Measurements from ENCODE around the gene EXOC6B. TPM values are rescaled to one million over a fixed set of nuclear protein-coding genes. Genes with fewer than 3 reads are reported as not detected.

Gene EXOC6B
- polyA plus RNA-seq, 1 donor = 11.5 TPM

DNA sequence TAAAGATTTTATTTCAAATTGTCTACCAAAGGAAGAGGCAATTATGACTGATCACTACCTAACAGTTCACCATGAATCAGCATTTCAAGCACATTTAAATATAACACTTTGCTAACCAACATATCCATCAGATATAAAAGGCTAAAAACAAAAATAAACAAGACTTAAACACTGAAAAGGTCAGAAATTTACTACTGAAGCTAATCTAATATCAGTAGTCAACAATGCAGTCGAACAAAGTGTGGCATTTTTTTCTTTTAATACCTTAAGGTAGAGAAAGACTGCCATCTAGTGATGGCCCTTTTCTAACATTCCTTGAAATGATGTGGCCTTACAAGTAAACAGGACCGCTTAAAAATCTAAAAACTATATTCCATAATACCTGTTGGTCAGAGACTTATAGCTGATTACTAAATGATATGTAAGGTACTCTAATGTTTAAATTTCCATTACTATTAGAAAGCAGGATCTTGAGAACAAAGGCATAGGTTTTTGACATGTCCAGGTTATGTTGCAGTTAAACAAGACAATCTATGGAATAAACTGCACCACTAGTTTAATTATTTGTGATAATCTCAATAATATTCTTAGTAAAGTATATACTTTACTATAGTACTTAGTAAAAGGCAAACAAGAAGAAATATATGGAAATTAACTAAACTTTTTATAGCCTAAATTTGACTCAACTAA is 80.0 kb downstream of the EXOC6B start:
- H3K4me3 ChIP-seq (ENCODE audit: low read length) = no peak overlapping the region
- WGBS (ENCODE audit: insufficient coverage, low lambda C conversion rate) = 10% methylated on average over 2 of the region's 2 CpGs
- DNase-seq = peak; percentile 37 to 64

DNA sequence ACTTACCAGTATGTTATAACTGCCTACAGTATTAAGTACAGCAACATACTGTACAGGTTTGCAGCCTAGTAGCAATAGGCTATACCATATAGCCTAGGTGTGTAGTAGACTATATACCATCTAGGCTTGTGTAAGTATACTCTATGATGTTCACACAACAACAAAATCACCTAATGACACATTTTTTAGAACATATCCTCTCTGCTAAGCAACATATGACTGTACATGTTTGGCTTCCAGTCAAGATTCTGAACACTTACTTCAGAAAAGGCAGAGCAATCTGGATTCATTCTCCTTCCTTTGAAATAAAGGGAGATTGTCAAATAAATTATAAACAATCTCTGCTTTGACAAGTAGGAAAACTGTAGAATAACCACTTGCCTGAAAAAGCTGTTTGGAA is 81.8 kb downstream of the EXOC6B start:
- DNase-seq = no peak
- H3K9me3 ChIP-seq (ENCODE audit: control insufficient read depth, low read depth, low read length) = no peaks in the 10 kb centered on the region
- no peak overlapping the region for H3K4me3 ChIP-seq (ENCODE audit: low read length)
- no peaks in the 10 kb centered on the region for H3K27me3 ChIP-seq (ENCODE audit: control insufficient read depth, insufficient read depth, low read length)
- no peaks in the 10 kb centered on the region for H3K4me1 ChIP-seq (ENCODE audit: control insufficient read depth, insufficient read depth, low read length)
- no peak overlapping the region for H3K27ac ChIP-seq (ENCODE audit: low read length)
- peaks cover 2% of the 10 kb centered on the region for H3K36me3 ChIP-seq (ENCODE audit: control insufficient read depth, insufficient read depth, low read length)

More for the DNA sequence above, 80.0 kb downstream of the EXOC6B start:
- no peaks in the 10 kb centered on the region for H3K36me3 ChIP-seq (ENCODE audit: control insufficient read depth, insufficient read depth, low read length)
- H3K27me3 ChIP-seq (ENCODE audit: control insufficient read depth, insufficient read depth, low read length) = no peaks in the 10 kb centered on the region
- H3K9me3 ChIP-seq (ENCODE audit: control insufficient read depth, low read depth, low read length) = no peaks in the 10 kb centered on the region
- no peaks in the 10 kb centered on the region for H3K4me1 ChIP-seq (ENCODE audit: control insufficient read depth, insufficient read depth, low read length)
- no peak overlapping the region for H3K27ac ChIP-seq (ENCODE audit: low read length)

DNA sequence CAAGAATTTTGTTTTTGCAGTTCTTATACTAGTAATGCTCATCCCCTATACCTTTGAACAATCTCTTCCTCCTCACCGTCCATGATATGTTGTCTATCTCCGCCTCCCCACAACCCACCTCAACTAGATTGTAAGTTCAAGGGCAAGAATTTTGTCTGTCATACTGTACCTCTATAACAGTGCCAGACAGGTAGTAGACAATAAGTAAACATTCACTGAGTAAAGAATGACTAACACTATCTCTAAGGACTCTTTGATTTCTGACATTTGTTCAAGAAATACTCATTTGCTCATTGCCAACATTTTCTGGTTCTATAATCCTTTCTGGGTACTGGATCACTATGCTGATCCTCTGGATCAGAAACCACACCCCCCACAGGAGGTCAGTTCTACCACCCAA is 82.4 kb downstream of the EXOC6B start:
- Histone ChIP-seq H3K27me3 (ENCODE audit: control insufficient read depth, insufficient read depth, low read length) (no peaks in the 10 kb centered on the region), H3K27ac (ENCODE audit: low read length) (no peak overlapping the region), H3K4me1 (ENCODE audit: control insufficient read depth, insufficient read depth, low read length) (no peaks in the 10 kb centered on the region), H3K9me3 (ENCODE audit: control insufficient read depth, low read depth, low read length) (no peaks in the 10 kb centered on the region), H3K36me3 (ENCODE audit: control insufficient read depth, insufficient read depth, low read length) (peaks cover 2% of the 10 kb centered on the region), H3K4me3 (ENCODE audit: low read length) (no peak overlapping the region)
- no peak for DNase-seq
- WGBS (ENCODE audit: insufficient coverage, low lambda C conversion rate) = no CpG with 5 or more reads among the region's 2 CpGs

DNA sequence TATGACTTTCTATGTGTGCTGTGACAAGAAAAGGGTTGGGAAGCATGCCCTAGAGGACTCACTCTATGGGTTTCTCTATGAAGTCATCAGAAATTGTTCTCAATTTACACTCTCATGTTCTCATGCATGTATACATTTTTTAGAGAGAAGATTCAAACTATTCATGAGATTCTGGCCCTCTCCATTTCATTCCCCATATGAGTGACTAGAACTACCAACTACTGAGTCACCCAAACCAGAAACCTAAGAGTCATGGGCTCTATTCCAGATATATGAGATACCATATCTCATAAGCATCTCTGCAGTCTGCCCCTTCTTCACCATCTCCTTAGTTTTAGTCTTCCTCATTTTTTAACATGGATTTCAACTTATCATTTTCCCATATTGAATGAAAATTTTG is 87.7 kb downstream of the EXOC6B start:
- DNase-seq = no peak
- H3K4me3 ChIP-seq (ENCODE audit: low read length) = no peak overlapping the region
- no peaks in the 10 kb centered on the region for H3K4me1 ChIP-seq (ENCODE audit: control insufficient read depth, insufficient read depth, low read length)
- H3K27me3 ChIP-seq (ENCODE audit: control insufficient read depth, insufficient read depth, low read length) = no peaks in the 10 kb centered on the region
- no peaks in the 10 kb centered on the region for H3K9me3 ChIP-seq (ENCODE audit: control insufficient read depth, low read depth, low read length)
- H3K27ac ChIP-seq (ENCODE audit: low read length) = no peak overlapping the region
- peaks cover 2% of the 10 kb centered on the region for H3K36me3 ChIP-seq (ENCODE audit: control insufficient read depth, insufficient read depth, low read length)

- Histone ChIP-seq H3K36me3 (ENCODE audit: control insufficient read depth, insufficient read depth, low read length) (no peaks in the 10 kb centered on the region), H3K4me3 (ENCODE audit: low read length) (no peak overlapping the region), H3K9me3 (ENCODE audit: control insufficient read depth, low read depth, low read length) (no peaks in the 10 kb centered on the region), H3K27me3 (ENCODE audit: control insufficient read depth, insufficient read depth, low read length) (no peaks in the 10 kb centered on the region), H3K4me1 (ENCODE audit: control insufficient read depth, insufficient read depth, low read length) (no peaks in the 10 kb centered on the region), H3K27ac (ENCODE audit: low read length) (no peak overlapping the region)
- no CpG with 5 or more reads among the region's 2 CpGs for WGBS (ENCODE audit: insufficient coverage, low lambda C conversion rate)
- DNase-seq = no peak
Observed at GRCh38 chr2:72734432-72734831, 91.4 kb downstream of the EXOC6B start.

- Histone ChIP-seq H3K27me3 (ENCODE audit: control insufficient read depth, insufficient read depth, low read length) (no peaks in the 10 kb centered on the region), H3K27ac (ENCODE audit: low read length) (no peak overlapping the region), H3K36me3 (ENCODE audit: control insufficient read depth, insufficient read depth, low read length) (no peaks in the 10 kb centered on the region), H3K9me3 (ENCODE audit: control insufficient read depth, low read depth, low read length) (no peaks in the 10 kb centered on the region), H3K4me1 (ENCODE audit: control insufficient read depth, insufficient read depth, low read length) (no peaks in the 10 kb centered on the region), H3K4me3 (ENCODE audit: low read length) (no peak overlapping the region)
- WGBS (ENCODE audit: insufficient coverage, low lambda C conversion rate) = no CpG with 5 or more reads among the region's 2 CpGs
- DNase-seq = no peak
Observed at GRCh38 chr2:72731116-72731515, 94.7 kb downstream of the EXOC6B start.

GRCh38 chr2:72727356-72727755 is 98.5 kb downstream of the EXOC6B start:
- DNase-seq = no peak
- H3K36me3 ChIP-seq (ENCODE audit: control insufficient read depth, insufficient read depth, low read length) = no peaks in the 10 kb centered on the region
- no peak overlapping the region for H3K27ac ChIP-seq (ENCODE audit: low read length)
- H3K27me3 ChIP-seq (ENCODE audit: control insufficient read depth, insufficient read depth, low read length) = no peaks in the 10 kb centered on the region
- 100% methylated on average over 4 of the region's 4 CpGs for WGBS (ENCODE audit: insufficient coverage, low lambda C conversion rate)
- H3K9me3 ChIP-seq (ENCODE audit: control insufficient read depth, low read depth, low read length) = no peaks in the 10 kb centered on the region
- no peak overlapping the region for H3K4me3 ChIP-seq (ENCODE audit: low read length)
- H3K4me1 ChIP-seq (ENCODE audit: control insufficient read depth, insufficient read depth, low read length) = peaks cover 15% of the 10 kb centered on the region

- Histone ChIP-seq H3K4me1 (ENCODE audit: control insufficient read depth, insufficient read depth, low read length) (peaks cover 15% of the 10 kb centered on the region), H3K27ac (ENCODE audit: low read length) (no peak overlapping the region), H3K36me3 (ENCODE audit: control insufficient read depth, insufficient read depth, low read length) (no peaks in the 10 kb centered on the region), H3K9me3 (ENCODE audit: control insufficient read depth, low read depth, low read length) (no peaks in the 10 kb centered on the region), H3K4me3 (ENCODE audit: low read length) (no peak overlapping the region), H3K27me3 (ENCODE audit: control insufficient read depth, insufficient read depth, low read length) (no peaks in the 10 kb centered on the region)
- 50% methylated on average over 2 of the region's 3 CpGs for whole genome bisulfite sequencing (ENCODE audit: insufficient coverage, low lambda C conversion rate)
- DNase-seq = peak in 1 of 2 donors; percentile 46
Observed at GRCh38 chr2:72723769-72724370, 102.0 kb downstream of the EXOC6B start.

- no peak for DNase-seq
- no peaks in the 10 kb centered on the region for H3K27me3 ChIP-seq (ENCODE audit: control insufficient read depth, insufficient read depth, low read length)
- WGBS (ENCODE audit: insufficient coverage, low lambda C conversion rate) = 61% methylated on average over 2 of the region's 3 CpGs
- H3K9me3 ChIP-seq (ENCODE audit: control insufficient read depth, low read depth, low read length) = no peaks in the 10 kb centered on the region
- no peaks in the 10 kb centered on the region for H3K36me3 ChIP-seq (ENCODE audit: control insufficient read depth, insufficient read depth, low read length)
- peaks cover 15% of the 10 kb centered on the region for H3K4me1 ChIP-seq (ENCODE audit: control insufficient read depth, insufficient read depth, low read length)
- no peak overlapping the region for H3K4me3 ChIP-seq (ENCODE audit: low read length)
- no peak overlapping the region for H3K27ac ChIP-seq (ENCODE audit: low read length)
Observed at GRCh38 chr2:72722492-72723070, 103.3 kb downstream of the EXOC6B start.

DNA sequence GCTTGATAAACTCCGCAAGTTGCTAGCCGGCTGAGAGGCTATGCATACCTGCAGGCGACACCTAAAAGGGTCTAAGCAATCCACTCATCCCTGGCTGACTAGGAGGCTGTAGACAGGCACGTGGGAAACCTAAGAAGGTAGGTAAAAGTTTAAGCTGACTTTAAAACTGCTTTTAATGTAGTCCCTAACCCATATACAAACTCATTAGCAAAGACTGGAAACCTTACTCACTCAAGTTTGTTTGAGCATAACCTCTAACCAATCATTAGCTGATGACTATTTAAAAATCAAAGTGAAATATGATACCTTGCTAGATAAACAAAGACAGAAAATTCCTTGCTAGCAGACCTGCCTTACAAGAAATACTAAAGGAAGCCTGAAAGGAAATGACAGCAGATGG is 106.4 kb downstream of the EXOC6B start:
- H3K27ac ChIP-seq (ENCODE audit: low read length) = no peak overlapping the region
- no CpG with 5 or more reads among the region's 4 CpGs for WGBS (ENCODE audit: insufficient coverage, low lambda C conversion rate)
- DNase-seq = peak in 1 of 2 donors; percentile 44
- no peak overlapping the region for H3K4me3 ChIP-seq (ENCODE audit: low read length)
- no peaks in the 10 kb centered on the region for H3K27me3 ChIP-seq (ENCODE audit: control insufficient read depth, insufficient read depth, low read length)
- no peaks in the 10 kb centered on the region for H3K9me3 ChIP-seq (ENCODE audit: control insufficient read depth, low read depth, low read length)
- H3K36me3 ChIP-seq (ENCODE audit: control insufficient read depth, insufficient read depth, low read length) = no peaks in the 10 kb centered on the region
- peaks cover 9% of the 10 kb centered on the region for H3K4me1 ChIP-seq (ENCODE audit: control insufficient read depth, insufficient read depth, low read length)

DNA sequence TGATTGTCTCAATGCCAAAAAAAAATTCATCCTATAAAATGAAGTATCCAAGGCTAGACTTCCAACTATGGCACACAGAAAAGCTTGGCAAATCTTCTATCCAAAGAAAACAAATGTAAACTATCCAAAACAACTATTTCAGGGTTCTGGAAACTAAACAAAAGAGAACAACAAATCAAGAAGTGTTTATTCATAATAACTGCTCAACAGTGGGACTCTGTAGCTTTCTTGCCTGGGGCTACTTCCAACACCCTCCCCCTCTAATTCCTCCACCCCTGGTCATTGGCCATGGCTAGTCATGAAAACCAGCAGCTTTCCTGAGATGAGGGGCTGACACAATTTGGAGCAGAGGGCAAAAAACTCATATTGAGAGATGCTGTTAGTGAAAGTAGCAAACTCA is 107.0 kb downstream of the EXOC6B start:
- H3K27ac ChIP-seq (ENCODE audit: low read length) = no peak overlapping the region
- H3K4me3 ChIP-seq (ENCODE audit: low read length) = no peak overlapping the region
- H3K4me1 ChIP-seq (ENCODE audit: control insufficient read depth, insufficient read depth, low read length) = peaks cover 4% of the 10 kb centered on the region
- no peaks in the 10 kb centered on the region for H3K27me3 ChIP-seq (ENCODE audit: control insufficient read depth, insufficient read depth, low read length)
- H3K36me3 ChIP-seq (ENCODE audit: control insufficient read depth, insufficient read depth, low read length) = no peaks in the 10 kb centered on the region
- no peaks in the 10 kb centered on the region for H3K9me3 ChIP-seq (ENCODE audit: control insufficient read depth, low read depth, low read length)
- DNase-seq = no peak

Measured in large intestine (tissue), 3 donors.